LHCN-M2 (cell line): ENCODE data around the gene ZKSCAN5. TPM values are rescaled to one million over a fixed set of nuclear protein-coding genes. Genes with fewer than 3 reads are reported as not detected.

Source experiments
- total RNA-seq: library from RNA; depleted of rRNA; stranded (reverse); fragments of >200 nt; gene quantifications from 2 replicates; pipeline ENCODE4 v1.2.3, GENCODE V29; 2014; rRNA removed

Gene ZKSCAN5
- total RNA-seq, 1 experiment from 2014 or later: 22.6 TPM

Other genes starting within 250 kb of the ZKSCAN5 start
- gene MYH16, start 231.8 kb upstream of the ZKSCAN5 start, total RNA-seq: not detected in 2 replicates
- gene ARPC1A, start 178.8 kb upstream of the ZKSCAN5 start, total RNA-seq: 321 and 332 TPM in 2 replicates
- 487 and 807 TPM in 2 replicates for gene ARPC1B, start 129.9 kb upstream of the ZKSCAN5 start, total RNA-seq
- gene PDAP1, start 96.1 kb upstream of the ZKSCAN5 start, total RNA-seq: 233 and 265 TPM in 2 replicates
- gene BUD31, start 95.7 kb upstream of the ZKSCAN5 start, total RNA-seq: 128 and 139 TPM in 2 replicates
- gene PTCD1, start 65.9 kb upstream of the ZKSCAN5 start, total RNA-seq: 15.0 and 19.2 TPM in 2 replicates
- gene CPSF4, start 65.7 kb upstream of the ZKSCAN5 start, total RNA-seq: 69.6 and 75.0 TPM in 2 replicates
- 2,193 and 2,868 TPM in 2 replicates for gene ATP5MF, start 38.5 kb upstream of the ZKSCAN5 start, total RNA-seq
- gene ZNF789, start 31.8 kb upstream of the ZKSCAN5 start, total RNA-seq: 5.1 and 8.4 TPM in 2 replicates
- 19.0 and 20.7 TPM in 2 replicates for gene ZNF394, start 4.4 kb upstream of the ZKSCAN5 start, total RNA-seq
- gene FAM200A, start 47.5 kb downstream of the ZKSCAN5 start, total RNA-seq: 11.4 and 15.0 TPM in 2 replicates
- 87.3 and 98.4 TPM in 2 replicates for gene ZNF655, start 54.0 kb downstream of the ZKSCAN5 start, total RNA-seq
- gene TMEM225B, start 93.6 kb downstream of the ZKSCAN5 start, total RNA-seq: not detected in 2 replicates
- gene ZSCAN25, start 112.3 kb downstream of the ZKSCAN5 start, total RNA-seq: 8.8 and 11.3 TPM in 2 replicates
- not detected in 2 replicates for gene CYP3A5, start 175.3 kb downstream of the ZKSCAN5 start, total RNA-seq
- gene CYP3A7, start 230.5 kb downstream of the ZKSCAN5 start, total RNA-seq: 0.06 TPM in 1 of 2 replicates, not detected in the other